Common myeloid progenitor, CD34-positive (primary cell): Measurements from ENCODE around the gene DDR1.
A peak's percentile ranks its signal among the peaks of the same experiment; 100 is the strongest.
"Not testable (repeated sequence)": the region's sequence is repeated elsewhere in the genome, so short reads cannot be mapped to it uniquely, and the experiment has no call there.

Source experiments
- CTCF ChIA-PET: fragments of 350-600 bp; sonication (Branson Sonifier 250); formaldehyde crosslinking; loops from one replicate; lab custom pipeline; 2021; ENCODE audit warnings: antibody characterized with exemption; lab: Charles Lee
- POLR2A ChIA-PET: fragments of 350-600 bp; sonication (Branson Sonifier 250); formaldehyde crosslinking; loops from one replicate; lab custom pipeline; 2021; ENCODE audit warnings: antibody characterized with exemption; lab: Charles Lee
- DNase-seq, 3 donors: peaks; one replicate each; pipeline versions ENCODE4 v3.0.0 to v3.0.0-alpha.2; 2013
- H3K27ac ChIP-seq, 2 experiments: 1 replicate in 1 of 2; 2 replicates in 1 of 2; pipeline ENCODE4 v1.7.0; 2013; ENCODE audit warnings: inconsistent platforms in 2 of 2, low read length in 2 of 2, mild to moderate bottlenecking in 2 of 2, low read depth in 1 of 2, moderate library complexity in 1 of 2; ENCODE audit not compliant: severe bottlenecking in 2 of 2, insufficient read depth in 1 of 2, poor library complexity in 1 of 2
- H3K27me3 ChIP-seq, 5 experiments: replicated peaks in 2 of 5; 1 replicate in 3 of 5; 2 replicates in 2 of 5; pipeline versions ENCODE4 v1.6.1 to v1.7.0; 2013; ENCODE audit warnings: low read length in 4 of 5, mild to moderate bottlenecking in 2 of 5, moderate library complexity in 2 of 5, inconsistent platforms in 1 of 5; ENCODE audit not compliant: insufficient read depth in 5 of 5, control insufficient read depth in 4 of 5
- H3K36me3 ChIP-seq, 4 experiments: 1 replicate in 2 of 4; 2 replicates in 2 of 4; pipeline versions ENCODE4 v1.6.1 to v1.7.0; 2013; ENCODE audit warnings: low read length in 3 of 4, control low read depth in 1 of 4, mild to moderate bottlenecking in 1 of 4; ENCODE audit not compliant: control insufficient read depth in 4 of 4, insufficient read depth in 4 of 4
- H3K4me1 ChIP-seq, 4 experiments: 1 replicate in 3 of 4; 2 replicates in 1 of 4; pipeline versions ENCODE4 v1.6.1 to v1.7.1; 2013; ENCODE audit warnings: low read length in 3 of 4, mild to moderate bottlenecking in 3 of 4, control low read depth in 1 of 4, inconsistent platforms in 1 of 4, moderate library complexity in 1 of 4; ENCODE audit not compliant: control insufficient read depth in 4 of 4, insufficient read depth in 4 of 4; ENCODE audit errors: control extremely low read depth in 1 of 4
- H3K4me3 ChIP-seq, 7 experiments: 1 replicate in 4 of 7; 2 replicates in 3 of 7; pipeline versions ENCODE4 v1.5.1 to v1.7.0; 2013; ENCODE audit warnings: mild to moderate bottlenecking in 7 of 7, low read length in 6 of 7, moderate library complexity in 6 of 7, inconsistent platforms in 2 of 7, low read depth in 2 of 7, control low read depth in 1 of 7; ENCODE audit not compliant: insufficient read depth in 4 of 7, control insufficient read depth in 1 of 7; ENCODE audit errors: extremely low read depth in 1 of 7
- H3K9me3 ChIP-seq, 5 experiments: 1 replicate in 4 of 5; 2 replicates in 1 of 5; pipeline versions ENCODE4 v1.6.1 to v1.7.1; 2013; ENCODE audit warnings: low read length in 4 of 5, mild to moderate bottlenecking in 2 of 5, inconsistent platforms in 1 of 5, low read depth in 1 of 5, moderate library complexity in 1 of 5; ENCODE audit not compliant: control insufficient read depth in 4 of 5, insufficient read depth in 2 of 5; ENCODE audit errors: control extremely low read depth in 1 of 5
- WGBS: methylation state at CpG from one replicate; pipeline ENCODE4 v1.1.5; 2013; ENCODE audit not compliant: insufficient coverage; 5-methylcytosine and 5-hydroxymethylcytosine counted together

DDR1 gene

GRCh38 chr6:30902196-30902595 is 17.9 kb downstream of the DDR1 start:
- H3K4me1 ChIP-seq, H3K27ac ChIP-seq, POLR2A ChIA-PET, H3K27me3 ChIP-seq, H3K36me3 ChIP-seq, DNase-seq, H3K4me3 ChIP-seq, H3K9me3 ChIP-seq: not testable (repeated sequence)
- CTCF ChIA-PET = interaction anchor here (1.2 to 1.6 kb wide), 2 partner anchors 12 to 13 kb away, joined by 3 read pairs; partner anchors contain the start of gene VARS2
- WGBS = 84% methylated on average over 9 of the region's 9 CpGs

DNA sequence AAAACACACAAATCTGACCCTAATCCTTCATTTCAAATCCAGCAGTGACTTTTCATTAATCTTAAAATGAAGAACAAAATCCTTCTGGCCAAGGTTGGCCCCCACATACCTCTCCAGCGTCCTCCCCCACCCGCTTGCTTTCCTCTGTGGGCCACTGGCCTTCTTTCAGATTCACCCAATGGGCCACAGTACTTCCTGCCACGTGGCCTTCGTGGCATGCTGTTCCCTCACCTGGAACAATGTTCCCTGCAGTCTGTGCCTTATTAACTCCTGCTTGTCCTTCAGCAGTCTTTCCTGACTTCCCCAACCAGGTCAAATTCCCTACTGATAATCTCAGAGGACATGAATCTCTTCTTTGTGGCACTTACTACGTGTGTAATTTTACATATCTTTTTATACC is 18.4 kb downstream of the DDR1 start:
- CTCF ChIA-PET = interaction anchor here (1.6 kb wide), 1 partner anchor 11 kb away, joined by 3 read pairs; the partner anchor contains the start of gene VARS2
- POLR2A ChIA-PET = no interaction called here

GRCh38 chr6:30903236-30903635 is 18.9 kb downstream of the DDR1 start:
- Histone ChIP-seq H3K4me3 (no peak overlapping the region), H3K36me3 (peaks cover 0 to 2% (median 0%) of the 10 kb centered on the region in 4 experiments), H3K27me3 (no peaks in the 10 kb centered on the region), H3K4me1 (peaks cover 2 to 11% (median 4%) of the 10 kb centered on the region in 4 experiments), H3K27ac (no peak overlapping the region), H3K9me3 (no peaks in the 10 kb centered on the region)
- DNase-seq = no peak
- ChIA-PET CTCF (interaction anchor here (1.4 kb wide), 1 partner anchor 11 kb away, joined by 4 read pairs; the partner anchor contains the start of gene VARS2), POLR2A (no interaction called here)
- no CpG with 5 or more reads among the region's 4 CpGs for WGBS

More for the DNA sequence above, 18.4 kb downstream of the DDR1 start:
- Histone ChIP-seq H3K4me1 (peaks cover 0 to 9% (median 3%) of the 10 kb centered on the region in 4 experiments), H3K27ac (no peak overlapping the region), H3K4me3 (no peak overlapping the region), H3K27me3 (no peaks in the 10 kb centered on the region), H3K36me3 (peaks cover 0 to 2% (median 0%) of the 10 kb centered on the region in 4 experiments), H3K9me3 (no peaks in the 10 kb centered on the region)
- WGBS = 63% methylated on average over 4 of the region's 5 CpGs
- DNase-seq = no peak

- H3K4me1 ChIP-seq = peaks cover 8 to 20% (median 13%) of the 10 kb centered on the region in 4 experiments
- H3K27me3 ChIP-seq, H3K27ac ChIP-seq, POLR2A ChIA-PET, DNase-seq, H3K9me3 ChIP-seq: not testable (repeated sequence)
- CTCF ChIA-PET = interaction anchor here (1.0 to 2.1 kb wide), 3 partner anchors 80 to 172 kb away, joined by 3 to 7 read pairs (median 6); no protein-coding TSS in a partner anchor
- H3K4me3 ChIP-seq = peak overlapping the region in 6 of 7 experiments; percentile 94 to 100 (median 96)
- peaks cover 3 to 24% (median 16%) of the 10 kb centered on the region in 4 experiments for H3K36me3 ChIP-seq
- WGBS = 57% methylated on average over 12 of the region's 16 CpGs
Observed at GRCh38 chr6:30907290-30907757, 23.0 kb downstream of the DDR1 start.

- peak within 1 kb of the TSS in 1 of 2 experiments; percentile 72 for H3K27ac ChIP-seq
- H3K9me3 ChIP-seq = no peaks in the 10 kb centered on the region
- peak within 1 kb of the TSS; percentile 94 to 100 (median 96) for H3K4me3 ChIP-seq
- DNase-seq = peak; percentile 96 to 97 (median 96)
- no peaks in the 10 kb centered on the region for H3K27me3 ChIP-seq
- ChIA-PET POLR2A (no interaction called here), CTCF (interaction anchor here (1.0 to 2.1 kb wide), 2 partner anchors 86 to 171 kb away, joined by 3 to 7 read pairs; no protein-coding TSS in a partner anchor)
- under 1% methylated on average over 44 of the region's 49 CpGs for WGBS
- H3K36me3 ChIP-seq = peaks cover 3 to 31% (median 21%) of the 10 kb centered on the region in 4 experiments
- H3K4me1 ChIP-seq = peaks cover 8 to 16% (median 13%) of the 10 kb centered on the region in 4 experiments
Observed at GRCh38 chr6:30907758-30908591, 23.7 kb downstream of the DDR1 start, which contains the start of gene GTF2H4. TSS of gene GTF2H4 (plus strand) at chr6:30908207.

GRCh38 chr6:30908700-30909099 is 24.4 kb downstream of the DDR1 start:
- H3K27me3 ChIP-seq = no peaks in the 10 kb centered on the region
- 31% methylated on average over 2 of the region's 2 CpGs for WGBS
- peak overlapping the region in 6 of 7 experiments; percentile 94 to 99 (median 96) for H3K4me3 ChIP-seq
- ChIA-PET CTCF (interaction anchor here (11.1 kb wide), 1 partner anchor 83 kb away, joined by 119 read pairs; no protein-coding TSS in a partner anchor), POLR2A (no interaction called here)
- peaks cover 3 to 34% (median 24%) of the 10 kb centered on the region in 4 experiments for H3K36me3 ChIP-seq
- no peaks in the 10 kb centered on the region for H3K9me3 ChIP-seq
- H3K27ac ChIP-seq = peak overlapping the region in 1 of 2 experiments; percentile 72
- peaks cover 8 to 17% (median 16%) of the 10 kb centered on the region in 4 experiments for H3K4me1 ChIP-seq
- DNase-seq = no peak
